Subcutaneous adipose tissue (tissue), 4 donors: Measurements from ENCODE around the gene SUGCT. TPM values are rescaled to one million over a fixed set of nuclear protein-coding genes. Genes with fewer than 3 reads are reported as not detected.

ENCODE experiments used
- total RNA-seq, 4 donors: library from RNA; depleted of rRNA; stranded (reverse); fragments of >200 nt; gene quantifications; one replicate each; pipeline ENCODE4 v1.1.0, GENCODE V29; 2016
- TF ChIP-seq, protein P1 (sequence below): fragments of 450-650 bp; IDR thresholded peaks from one replicate; pipeline ENCODE4 v1.5.1; 2016; ENCODE audit warnings: low read depth, mild to moderate bottlenecking, control low read depth, antibody characterized with exemption, moderate library complexity

SUGCT gene
- total RNA-seq, 4 donors from 2014 or later: 1.1 to 3.1 (median 1.8) TPM

DNA sequence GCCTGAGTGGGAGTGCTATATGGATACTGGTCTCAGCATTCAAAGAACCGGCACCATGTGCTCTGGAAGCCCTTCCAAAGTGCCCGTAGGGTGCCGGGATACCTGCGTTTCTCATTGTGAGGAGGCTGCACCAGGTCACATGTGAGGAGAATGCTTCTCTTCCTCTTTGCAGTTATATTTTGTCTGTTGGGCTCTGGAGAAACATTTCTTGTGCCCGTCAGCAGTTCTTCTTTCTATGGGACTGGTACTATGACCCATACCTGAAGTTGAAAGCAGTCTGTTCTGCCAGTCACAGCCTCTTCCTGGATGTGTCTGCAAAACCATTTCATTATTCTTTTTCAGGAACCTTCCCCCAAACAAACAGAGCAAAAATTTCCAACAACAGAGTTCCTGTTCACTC lies 465.0 kb downstream of the SUGCT start:
- TF ChIP-seq, protein P1, sequence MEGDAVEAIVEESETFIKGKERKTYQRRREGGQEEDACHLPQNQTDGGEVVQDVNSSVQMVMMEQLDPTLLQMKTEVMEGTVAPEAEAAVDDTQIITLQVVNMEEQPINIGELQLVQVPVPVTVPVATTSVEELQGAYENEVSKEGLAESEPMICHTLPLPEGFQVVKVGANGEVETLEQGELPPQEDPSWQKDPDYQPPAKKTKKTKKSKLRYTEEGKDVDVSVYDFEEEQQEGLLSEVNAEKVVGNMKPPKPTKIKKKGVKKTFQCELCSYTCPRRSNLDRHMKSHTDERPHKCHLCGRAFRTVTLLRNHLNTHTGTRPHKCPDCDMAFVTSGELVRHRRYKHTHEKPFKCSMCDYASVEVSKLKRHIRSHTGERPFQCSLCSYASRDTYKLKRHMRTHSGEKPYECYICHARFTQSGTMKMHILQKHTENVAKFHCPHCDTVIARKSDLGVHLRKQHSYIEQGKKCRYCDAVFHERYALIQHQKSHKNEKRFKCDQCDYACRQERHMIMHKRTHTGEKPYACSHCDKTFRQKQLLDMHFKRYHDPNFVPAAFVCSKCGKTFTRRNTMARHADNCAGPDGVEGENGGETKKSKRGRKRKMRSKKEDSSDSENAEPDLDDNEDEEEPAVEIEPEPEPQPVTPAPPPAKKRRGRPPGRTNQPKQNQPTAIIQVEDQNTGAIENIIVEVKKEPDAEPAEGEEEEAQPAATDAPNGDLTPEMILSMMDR: no peak

DNA sequence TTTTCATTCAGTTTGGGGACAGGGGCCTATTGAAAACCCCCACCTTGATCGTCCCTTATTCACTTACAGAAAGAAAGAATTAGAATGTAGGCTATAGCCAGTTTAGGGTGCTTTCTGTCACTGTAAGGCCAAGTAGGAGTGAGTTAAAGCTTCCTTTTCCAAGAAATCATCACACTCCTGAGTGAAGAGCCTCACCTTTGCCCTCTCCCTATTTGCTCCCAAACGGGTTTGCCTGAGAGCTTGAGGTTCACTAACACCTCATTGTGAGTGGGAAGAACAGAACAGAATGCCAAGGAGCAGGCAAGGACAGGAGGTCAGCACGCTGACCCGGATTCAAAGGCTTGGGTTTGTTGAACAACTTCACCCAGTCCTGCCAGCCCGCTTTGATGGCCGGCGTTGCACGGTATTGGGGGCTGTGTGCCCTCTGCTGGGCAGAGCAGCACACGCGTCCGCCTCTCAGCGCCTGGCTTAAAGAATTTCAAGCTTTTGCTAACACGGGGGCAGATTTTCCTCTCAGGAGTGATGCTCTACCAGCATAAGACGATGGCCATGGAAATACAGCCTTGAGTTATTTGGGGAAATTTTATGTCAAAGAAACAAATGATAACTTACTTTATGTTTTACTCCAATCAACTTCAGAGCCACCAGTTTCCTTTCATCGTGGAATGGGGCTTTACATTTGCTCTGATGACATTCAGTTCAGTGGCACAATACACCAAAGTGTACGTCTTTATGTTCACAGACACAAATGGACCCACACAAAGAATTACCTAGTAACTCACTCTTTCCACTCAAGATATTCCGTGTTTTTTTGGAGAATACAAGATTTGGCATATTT lies 470.0 kb downstream of the SUGCT start:
- TF ChIP-seq, protein P1: no peak

DNA sequence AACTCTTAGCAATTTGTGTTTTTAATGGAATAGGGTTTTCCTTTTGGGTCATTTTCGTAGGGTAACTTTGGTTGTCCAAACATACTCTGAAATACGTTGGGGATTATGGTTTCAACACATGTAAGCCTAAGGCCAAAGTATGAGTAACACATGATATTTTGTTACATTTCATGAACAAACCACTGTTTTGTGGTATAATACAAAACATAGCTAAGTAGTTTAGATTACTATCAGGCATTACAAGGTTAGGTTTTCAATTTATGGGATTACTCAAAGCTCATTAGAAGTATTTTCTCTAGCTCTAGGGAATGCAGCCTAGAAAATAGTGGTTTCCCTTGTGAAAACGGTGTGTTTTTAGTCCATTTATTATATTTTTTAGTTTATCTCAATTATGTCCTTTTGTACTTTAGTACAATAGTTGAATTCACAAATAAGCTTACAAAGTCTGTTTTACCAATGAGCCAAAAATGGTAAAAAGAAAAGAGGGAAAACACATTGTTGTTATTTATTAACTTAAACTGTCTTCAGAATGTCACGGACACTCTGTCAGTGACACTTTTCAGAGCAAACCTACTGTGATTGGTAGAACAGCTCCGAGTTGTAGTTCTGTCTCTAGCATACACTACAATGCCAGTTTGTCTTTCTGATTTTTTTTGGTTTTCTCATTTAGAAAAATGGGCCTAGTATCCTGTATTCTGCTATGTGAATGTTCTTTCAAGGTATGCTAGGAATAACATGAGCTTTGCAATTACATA lies 473.7 kb downstream of the SUGCT start:
- TF ChIP-seq, protein P1: no peak

DNA sequence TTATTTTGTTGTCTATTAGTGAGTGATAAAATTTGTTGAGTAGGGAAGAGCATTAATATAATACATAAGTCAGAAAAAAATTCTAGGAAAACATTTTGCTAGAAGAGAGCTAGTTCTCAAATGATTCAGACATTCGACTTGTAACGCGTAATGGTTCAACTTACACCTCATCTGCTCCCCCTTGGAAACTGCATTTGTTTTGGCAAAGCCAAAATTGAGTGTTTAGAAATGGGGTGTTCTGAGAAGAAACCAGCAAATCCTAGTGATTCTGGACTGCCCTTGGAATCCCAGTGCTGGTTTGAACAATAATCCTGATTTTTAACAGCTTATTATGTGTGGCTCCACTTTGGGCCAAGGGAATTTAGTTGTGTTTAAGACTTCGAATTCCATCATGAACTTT lies 475.7 kb downstream of the SUGCT start:
- TF ChIP-seq, protein P1: no peak

DNA sequence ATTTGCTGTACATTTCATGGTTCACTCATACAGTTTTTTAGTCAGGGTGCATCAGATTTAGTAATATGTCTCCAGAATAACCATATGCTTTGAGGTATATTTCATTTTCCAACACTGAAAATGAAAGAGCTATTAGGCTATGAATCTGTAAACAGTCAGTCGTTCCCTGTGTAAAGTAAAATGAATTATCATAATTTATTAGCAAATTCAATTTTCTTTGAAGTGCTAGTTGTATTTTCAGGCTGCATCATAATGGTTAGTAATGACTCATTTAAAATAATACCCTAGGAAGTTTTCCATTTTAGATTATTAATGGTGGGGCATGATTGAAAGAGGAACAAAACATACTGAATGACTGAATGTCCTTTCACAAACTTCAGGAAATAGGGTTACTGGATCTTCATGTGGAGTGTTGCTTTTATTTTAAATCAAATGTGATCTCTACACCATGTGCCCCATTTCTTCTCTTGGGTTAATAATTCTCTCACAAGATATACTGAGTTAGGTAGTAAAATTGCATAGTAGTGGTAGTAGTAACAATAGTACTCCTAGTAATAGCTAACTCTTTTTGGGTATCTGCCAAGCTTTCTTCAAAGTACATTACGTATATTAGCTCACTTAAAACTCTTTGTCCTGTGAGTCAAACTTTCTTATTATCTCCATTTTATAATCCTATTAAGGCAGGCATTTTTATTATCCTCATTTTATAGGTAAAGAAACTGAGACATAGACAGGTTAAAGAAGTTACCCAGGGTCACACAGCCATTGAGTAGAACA lies 476.5 kb downstream of the SUGCT start:
- TF ChIP-seq, protein P1: no peak

DNA sequence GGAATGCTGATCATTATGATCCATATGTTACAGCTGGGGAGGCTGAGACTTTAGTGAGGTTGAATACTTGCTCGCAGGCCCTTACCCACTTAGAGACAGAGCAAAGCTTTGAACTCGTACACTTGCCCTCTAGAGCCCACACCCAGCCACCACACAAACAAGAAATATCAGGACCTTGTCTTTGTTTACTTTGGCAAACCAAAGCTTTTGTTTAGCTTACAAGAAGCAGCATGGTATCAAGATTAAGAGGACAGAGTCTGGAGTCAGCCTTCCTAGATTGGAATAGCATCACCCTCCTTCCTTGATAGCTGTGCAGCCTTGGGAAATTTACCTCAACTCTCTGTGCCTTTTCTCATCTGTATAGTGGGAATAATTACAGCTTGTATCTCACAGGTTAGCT lies 477.5 kb downstream of the SUGCT start:
- TF ChIP-seq, protein P1: no peak
